Measurements from ENCODE around the gene IRF2BP1. TPM values are rescaled to one million over a fixed set of nuclear protein-coding genes. Genes with fewer than 3 reads are reported as not detected.
"Not testable (repeated sequence)": the region's sequence is repeated elsewhere in the genome, so short reads cannot be mapped to it uniquely, and the experiment has no call there.

The IRF2BP1 gene
- polyA plus RNA-seq, 2 of the 4 experiments (the other 2 are of a cell fraction): 10.9 to 23.1 TPM

GRCh38 chr19:45897261-45897812 lies 11.4 kb upstream of the IRF2BP1 start:
- Histone ChIP-seq H3K27ac (no peak overlapping the region), H3K4me2 (no peak overlapping the region), H3K4me3 (no peak overlapping the region), H3K4me1 (peaks cover 11% of the 10 kb centered on the region), H3K9me3 (no peaks in the 10 kb centered on the region)
- ChIA-PET POLR2A (no interaction called here), CTCF (interaction anchor here (1.3 to 3.4 kb wide), 3 partner anchors 14 to 81 kb away, joined by 4 to 13 read pairs (median 12); partner anchors contain the start of gene FOXA3)
- DNase-seq (ENCODE audit: low read depth in 1 of 2, low spot score in 1 of 2): no peak
- WGBS (ENCODE audit: missing lambda C conversion rate): 96% methylated on average over 8 of the region's 8 CpGs
- FAIRE-seq: no peak
- TF ChIP-seq HDAC2 (IDR thresholded peaks at IDR 0.05) (no peak), JUN (IDR thresholded peaks at IDR 0.05) (no peak), ZNF302 (CRISPR knock-in tag; IDR thresholded peaks at IDR 0.05) (no peak)
- ATAC-seq: no peak

GRCh38 chr19:45895983-45896599 lies 10.2 kb upstream of the IRF2BP1 start:
- FAIRE-seq; ATAC-seq; H3K27ac ChIP-seq; H3K4me3 ChIP-seq; H3K9me3 ChIP-seq; DNase-seq (ENCODE audit: low read depth in 1 of 2, low spot score in 1 of 2); H3K4me1 ChIP-seq; H3K4me2 ChIP-seq: not testable (repeated sequence)
- 89% methylated on average over 12 of the region's 12 CpGs for WGBS (ENCODE audit: missing lambda C conversion rate)
- CTCF ChIA-PET: interaction anchor here (1.2 to 5.1 kb wide), 5 partner anchors 14 to 133 kb away, joined by 3 to 32 read pairs (median 5); partner anchors contain the start of gene FOXA3
- POLR2A ChIA-PET: interaction anchor here (1.6 kb wide), 1 partner anchor 33 kb away, joined by 4 read pairs; no protein-coding TSS in a partner anchor

GRCh38 chr19:45895519-45895972 lies 9.6 kb upstream of the IRF2BP1 start:
- no peak overlapping the region for H3K27ac ChIP-seq
- no peak overlapping the region for H3K4me3 ChIP-seq
- no peak for FAIRE-seq
- CTCF ChIA-PET: interaction anchor here (0.9 to 5.1 kb wide), 7 partner anchors 13 to 183 kb away, joined by 3 to 32 read pairs (median 4); partner anchors contain the start of gene FOXA3
- POLR2A ChIA-PET: interaction anchor here (1.6 kb wide), 1 partner anchor 32 kb away, joined by 4 read pairs; no protein-coding TSS in a partner anchor
- DNase-seq (ENCODE audit: low read depth in 1 of 2, low spot score in 1 of 2): no peak
- 86% methylated on average over 9 of the region's 9 CpGs for WGBS (ENCODE audit: missing lambda C conversion rate)
- H3K4me2 ChIP-seq: no peak overlapping the region
- TF ChIP-seq HMGXB4 (CRISPR knock-in tag; IDR thresholded peaks at IDR 0.05; ENCODE audit: borderline replicate concordance) (no peak), ELK1 (IDR thresholded peaks at IDR 0.05; ENCODE audit: low read depth, low read length) (no peak), JUN (IDR thresholded peaks at IDR 0.05) (no peak), ESRRA (IDR thresholded peaks at IDR 0.05; ENCODE audit: borderline replicate concordance, low read length) (no peak), HEYL (CRISPR knock-in tag; IDR thresholded peaks at IDR 0.05) (no peak), RNF2 (IDR thresholded peaks at IDR 0.05; ENCODE audit: borderline replicate concordance, low read depth) (no peak), GATA3 (IDR thresholded peaks at IDR 0.05; ENCODE audit: borderline replicate concordance) (no peak), MYC (IDR thresholded peaks at IDR 0.05; ENCODE audit: borderline replicate concordance, low read length) (no peak), JUNB (IDR thresholded peaks at IDR 0.05) (no peak), ZNF302 (CRISPR knock-in tag; IDR thresholded peaks at IDR 0.05) (no peak)
- no peaks in the 10 kb centered on the region for H3K9me3 ChIP-seq
- ATAC-seq: no peak
- 0 out of 3 replicates have a peak, but pooled peaks cover under 1% of the 10 kb centered on the region for H3K4me1 ChIP-seq

- H3K4me2 ChIP-seq: no peak overlapping the region
- 86% methylated on average over 10 of the region's 17 CpGs for WGBS (ENCODE audit: missing lambda C conversion rate)
- CTCF ChIA-PET: interaction anchor here (12.8 kb wide), 1 partner anchor 23 kb away, joined by 315 read pairs; the partner anchor contains the start of genes FOXA3 and SYMPK
- no peak overlapping the region for H3K27ac ChIP-seq
- POLR2A ChIA-PET: interaction anchor here (1.2 kb wide), 1 partner anchor 12 kb away, joined by 5 read pairs; the partner anchor contains the start of gene MYPOP
- no peaks in the 10 kb centered on the region for H3K9me3 ChIP-seq
- DNase-seq (ENCODE audit: low read depth in 1 of 2, low spot score in 1 of 2): no peak
- H3K4me3 ChIP-seq: no peak overlapping the region
- FAIRE-seq: no peak
- peaks cover 6% of the 10 kb centered on the region; the same call in 2 of the 3 replicates for H3K4me1 ChIP-seq
- no peak for ATAC-seq
- TF ChIP-seq E2F6 (IDR thresholded peaks at IDR 0.05; ENCODE audit: borderline replicate concordance, low read depth) (no peak), CTCF (IDR thresholded peaks at IDR 0.05) (no peak), TP53 (CRISPR knock-in tag; IDR thresholded peaks at IDR 0.05) (no peak), ZNF302 (CRISPR knock-in tag; IDR thresholded peaks at IDR 0.05) (no peak), CHD2 (IDR thresholded peaks at IDR 0.05; ENCODE audit: low read length, partially characterized antibody) (no peak), HOXB13 (CRISPR knock-in tag; IDR thresholded peaks at IDR 0.05; ENCODE audit: low read depth) (no peak), ATOH8 (CRISPR knock-in tag; IDR thresholded peaks at IDR 0.05; ENCODE audit: low read depth) (no peak), HES2 (IDR thresholded peaks at IDR 0.05) (no peak), ZSCAN20 (CRISPR knock-in tag; IDR thresholded peaks at IDR 0.05) (no peak), CBX8 (IDR thresholded peaks at IDR 0.05) (no peak), MYC (IDR thresholded peaks at IDR 0.05; ENCODE audit: borderline replicate concordance, low read length) (no peak)
Observed at GRCh38 chr19:45890877-45891276, 4.9 kb upstream of the IRF2BP1 start.

Measured in A549 (cell line).